ENCODE data around the gene DHDH. TPM values are rescaled to one million over a fixed set of nuclear protein-coding genes. Genes with fewer than 3 reads are reported as not detected.

Gene DHDH
- total and polyA plus RNA-seq, 2 of the 13 experiments (the other 11 are each of a cell fraction or from before 2014, with no cell fraction given): 0.13 to 0.91 TPM

GRCh38 chr19:48993175-48994034 is 59.9 kb downstream of the DHDH start, which contains the start of the genes GYS1 and RUVBL2 (continued):
- TF ChIP-seq HOXA5 (CRISPR knock-in tag; IDR thresholded peaks at IDR 0.05) (no peak; the same call in 1 of the 2 replicates), ZSCAN21 (CRISPR knock-in tag; IDR thresholded peaks at IDR 0.05; ENCODE audit: borderline replicate concordance) (no peak), ZC3H4 (CRISPR knock-in tag; IDR thresholded peaks at IDR 0.05; ENCODE audit: borderline replicate concordance) (no peak), SMAD1 (CRISPR knock-in tag; IDR thresholded peaks at IDR 0.05; ENCODE audit: borderline replicate concordance, low read depth) (peak; percentile 57; the same call in 1 of the 2 replicates), NBN (conservative IDR thresholded peaks at IDR 0.05) (no peak), ARNTL (CRISPR knock-in tag; IDR thresholded peaks at IDR 0.05) (peak; percentile 56; the same call in 1 of the 2 replicates), ATF4 (CRISPR knock-in tag; IDR thresholded peaks at IDR 0.05) (0 out of 4 replicates have a peak, but pooled peaks of 1 of the 2 experiments have one; percentile 26), FUBP1 (CRISPR knock-in tag; IDR thresholded peaks at IDR 0.05; ENCODE audit: borderline replicate concordance) (no peak), CENPX (CRISPR knock-in tag; IDR thresholded peaks at IDR 0.05) (no peak), ZNF572 (CRISPR knock-in tag; IDR thresholded peaks at IDR 0.05) (no peak), RBFOX2 (IDR thresholded peaks at IDR 0.05; ENCODE audit: low read depth, low read length) (peak; percentile 78), SOX6 (IDR thresholded peaks at IDR 0.05) (no peak), SOX6 (CRISPR knock-in tag; IDR thresholded peaks at IDR 0.05) (0 out of 2 replicates have a peak, but pooled peaks have one; percentile 35), RELA (CRISPR knock-in tag; IDR thresholded peaks at IDR 0.05) (no peak), TBX3 (IDR thresholded peaks at IDR 0.05; ENCODE audit: borderline replicate concordance) (peak; percentile 50; the same call in 1 of the 2 replicates), ZBTB38 (CRISPR knock-in tag; IDR thresholded peaks at IDR 0.05) (peak; percentile 66), ELF1 (CRISPR knock-in tag; IDR thresholded peaks at IDR 0.05) (peak; percentile 53), FOSL2 (CRISPR knock-in tag; IDR thresholded peaks at IDR 0.05) (no peak; the same call in 1 of the 2 replicates), ZNF710 (CRISPR knock-in tag; IDR thresholded peaks at IDR 0.05; ENCODE audit: borderline replicate concordance) (no peak), ZNF3 (CRISPR knock-in tag; IDR thresholded peaks at IDR 0.05) (no peak), ZNF256 (CRISPR knock-in tag; conservative IDR thresholded peaks at IDR 0.05) (no peak), TCF12 (IDR thresholded peaks at IDR 0.05) (no peak), TCF12 (CRISPR knock-in tag; IDR thresholded peaks at IDR 0.05) (0 out of 2 replicates have a peak, but pooled peaks have one; percentile 42), SMAD3 (CRISPR knock-in tag; IDR thresholded peaks at IDR 0.05) (0 out of 2 replicates have a peak, but pooled peaks have one; percentile 5), ISX (CRISPR knock-in tag; conservative IDR thresholded peaks at IDR 0.05) (no peak), ZNF460 (CRISPR knock-in tag; IDR thresholded peaks at IDR 0.05; ENCODE audit: borderline replicate concordance) (no peak), NCOA2 (CRISPR knock-in tag; IDR thresholded peaks at IDR 0.05) (no peak)
